CD4-positive, CD25-positive, alpha-beta regulatory T cell (primary cell): ENCODE measurements around the gene SOSTDC1. TPM values are rescaled to one million over a fixed set of nuclear protein-coding genes. Genes with fewer than 3 reads are reported as not detected.

Source experiments
- ATAC-seq, 2 donors: fragments of 150-1000 bp; cut with Tn5 transposase; one replicate each; pipeline ENCODE4 v1.10.0; 2021; ENCODE audit warnings: low read depth in 2 of 2, moderate number of reproducible peaks in 2 of 2, moderate library complexity in 1 of 2
- DNase-seq, 3 donors: peaks; one replicate each; pipeline versions ENCODE4 v3.0.0 to v3.0.0-alpha.2; 2012 to 2022; ENCODE audit warnings: mixed read lengths in 1 of 3
- H3K27ac ChIP-seq: one replicate; pipeline ENCODE4 v1.7.0; 2013; ENCODE audit warnings: mild to moderate bottlenecking, low read length; ENCODE audit not compliant: insufficient read depth, poor library complexity, severe bottlenecking
- H3K27me3 ChIP-seq: one replicate; pipeline ENCODE4 v1.7.0; 2013; ENCODE audit warnings: low read length; ENCODE audit not compliant: control insufficient read depth, insufficient read depth
- H3K36me3 ChIP-seq: one replicate; pipeline ENCODE4 v1.7.0; 2013; ENCODE audit warnings: mild to moderate bottlenecking, low read length, moderate library complexity; ENCODE audit not compliant: control insufficient read depth, insufficient read depth
- H3K4me1 ChIP-seq: 2 replicates; pipeline ENCODE4 v1.7.0; 2013; ENCODE audit warnings: mild to moderate bottlenecking, low read length; ENCODE audit not compliant: insufficient read depth, control insufficient read depth, poor library complexity, severe bottlenecking
- H3K4me3 ChIP-seq: one replicate; pipeline ENCODE4 v1.7.0; 2013; ENCODE audit warnings: low read depth, mild to moderate bottlenecking, low read length, moderate library complexity
- H3K9me3 ChIP-seq, 2 experiments: 1 replicate in 1 of 2; 2 replicates in 1 of 2; pipeline ENCODE4 v1.7.0; 2013; ENCODE audit warnings: low read length in 2 of 2, mild to moderate bottlenecking in 1 of 2, moderate library complexity in 1 of 2; ENCODE audit not compliant: control insufficient read depth in 2 of 2
- H3K27ac Mint-ChIP-seq, 3 donors: one replicate each; pipeline ENCODE4 v1.8.0; 2020 to 2022; ENCODE audit warnings: mild to moderate bottlenecking in 3 of 3, mixed read lengths in 3 of 3, moderate library complexity in 2 of 3
- H3K27me3 Mint-ChIP-seq: one replicate; pipeline ENCODE4 v1.8.0; 2022; ENCODE audit warnings: mild to moderate bottlenecking, mixed read lengths
- H3K36me3 Mint-ChIP-seq: one replicate; pipeline ENCODE4 v1.8.0; 2020; ENCODE audit warnings: mixed read lengths
- H3K4me1 Mint-ChIP-seq, 4 donors: one replicate each; pipeline ENCODE4 v1.8.0; 2020 to 2022; ENCODE audit warnings: mixed read lengths in 4 of 4, mild to moderate bottlenecking in 1 of 4
- H3K4me3 Mint-ChIP-seq, 4 donors: one replicate each; pipeline ENCODE4 v1.8.0; 2020 to 2022; ENCODE audit warnings: mild to moderate bottlenecking in 4 of 4, mixed read lengths in 4 of 4, moderate library complexity in 3 of 4
- H3K9me3 Mint-ChIP-seq, 7 donors: one replicate each; pipeline ENCODE4 v1.8.0; 2020 to 2022; ENCODE audit warnings: mixed read lengths in 7 of 7, mild to moderate bottlenecking in 3 of 7, moderate library complexity in 2 of 7
- polyA plus RNA-seq, 4 donors: library from polyadenylated mRNA; unstranded; fragments of 300-500 nt; fragmentation: Illumina TruSeq; gene quantifications; one replicate each; pipeline ENCODE4 v1.2.3, GENCODE V29; 2021
- total RNA-seq: library from RNA; stranded (reverse); gene quantifications from one replicate; pipeline ENCODE4 v1.2.3, GENCODE V29; 2022

The SOSTDC1 gene
- total and polyA plus RNA-seq, 5 donors from 2014 or later: not detected

DNA sequence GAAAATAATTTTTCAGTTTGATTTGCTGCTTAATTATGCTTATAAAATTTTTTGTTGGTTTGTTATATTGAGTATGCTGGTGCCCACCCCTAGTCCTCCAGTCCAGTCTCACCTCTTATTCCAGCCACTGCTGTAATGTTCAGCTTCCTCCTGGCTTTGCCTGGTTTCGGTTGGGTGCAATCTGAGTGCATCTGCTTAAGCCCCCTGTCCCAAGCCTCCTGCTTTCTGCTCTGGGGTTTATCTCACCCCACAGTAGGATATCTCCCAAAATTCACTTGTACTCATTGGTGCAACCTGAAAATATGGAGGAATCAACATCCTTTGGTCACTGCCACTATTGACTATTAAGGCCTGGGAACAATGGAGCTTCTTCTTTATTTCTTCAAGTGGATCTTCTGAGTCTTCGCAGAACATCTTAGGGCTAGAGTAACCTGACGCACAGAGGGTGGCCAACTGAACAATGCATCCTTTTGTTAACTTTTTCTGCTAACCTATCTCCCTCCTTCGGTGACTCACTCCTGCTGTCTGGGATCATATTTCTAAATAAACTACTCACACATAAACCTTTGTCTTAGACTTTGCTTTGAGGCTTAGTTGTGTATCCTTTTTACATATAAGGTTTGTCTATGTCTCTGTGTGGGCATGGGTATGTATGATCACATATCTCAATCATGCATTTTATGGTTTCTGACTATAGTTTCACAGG, 19.1 kb upstream of the SOSTDC1 start:
- Mint-ChIP-seq H3K36me3 (no peaks in the 10 kb centered on the region), H3K27me3 (no peaks in the 10 kb centered on the region), H3K4me1 (no peaks in the 10 kb centered on the region), H3K4me3 (no peak overlapping the region), H3K27ac (no peak overlapping the region), H3K9me3 (peaks cover 0 to 2% (median 0%) of the 10 kb centered on the region in 7 donors)
- Histone ChIP-seq H3K27me3 (no peaks in the 10 kb centered on the region), H3K36me3 (no peaks in the 10 kb centered on the region), H3K4me3 (no peak overlapping the region), H3K9me3 (no peaks in the 10 kb centered on the region), H3K4me1 (no peaks in the 10 kb centered on the region), H3K27ac (no peak overlapping the region)
- ATAC-seq (no peak), DNase-seq (no peak)

DNA sequence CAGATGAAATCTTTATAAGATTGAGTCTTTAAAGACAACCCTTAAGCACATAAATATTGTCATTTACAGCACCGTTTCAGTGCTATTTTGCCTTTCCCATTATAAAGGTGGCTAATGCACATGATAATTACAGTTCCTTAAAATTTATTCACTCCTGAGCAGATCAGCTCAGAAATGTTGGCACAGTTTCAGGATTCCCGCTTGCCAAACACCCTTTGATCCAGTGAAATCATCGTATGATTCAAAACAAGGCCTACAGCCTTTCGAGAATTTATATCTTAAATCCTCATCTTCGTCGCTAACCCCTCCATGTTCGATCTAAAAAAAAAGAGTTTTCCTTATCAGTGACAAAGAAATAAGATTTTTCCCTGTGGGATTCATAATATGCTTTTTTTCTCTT, 14.1 kb upstream of the SOSTDC1 start:
- H3K4me1 Mint-ChIP-seq: no peaks in the 10 kb centered on the region

DNA sequence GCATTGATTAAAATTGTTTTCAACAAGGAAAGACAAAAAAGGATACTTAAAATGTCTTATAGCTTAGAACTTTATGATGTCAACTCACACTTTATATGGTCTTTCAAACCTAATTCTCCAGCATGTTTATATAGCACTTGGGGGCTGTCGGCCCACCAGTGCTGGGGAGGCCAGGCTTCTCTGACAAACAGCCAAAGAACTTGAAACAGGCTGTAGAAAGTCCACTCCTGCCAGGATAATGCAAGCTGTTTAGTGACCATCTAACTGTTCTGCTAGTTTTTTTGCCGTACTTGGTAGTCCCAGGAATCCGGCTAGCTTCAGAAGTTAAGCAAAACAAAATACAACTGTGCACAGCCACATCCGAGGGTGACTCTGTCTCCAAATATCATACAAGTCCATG, 13.6 kb upstream of the SOSTDC1 start:
- H3K9me3 Mint-ChIP-seq: peaks cover 0 to 2% (median 0%) of the 10 kb centered on the region in 7 donors
- H3K36me3 Mint-ChIP-seq: no peaks in the 10 kb centered on the region
- Histone ChIP-seq H3K27me3 (no peaks in the 10 kb centered on the region), H3K4me3 (no peak overlapping the region), H3K36me3 (no peaks in the 10 kb centered on the region), H3K27ac (no peak overlapping the region), H3K4me1 (no peaks in the 10 kb centered on the region), H3K9me3 (no peaks in the 10 kb centered on the region)
- ATAC-seq: no peak
- DNase-seq: no peak
- H3K27me3 Mint-ChIP-seq: no peaks in the 10 kb centered on the region
- no peak overlapping the region for H3K27ac Mint-ChIP-seq
- no peaks in the 10 kb centered on the region for H3K4me1 Mint-ChIP-seq
- no peak overlapping the region for H3K4me3 Mint-ChIP-seq

More for the DNA sequence above, 14.1 kb upstream of the SOSTDC1 start:
- Mint-ChIP-seq H3K9me3 (peaks cover 0 to 2% (median 0%) of the 10 kb centered on the region in 7 donors), H3K27ac (no peak overlapping the region), H3K4me3 (no peak overlapping the region), H3K27me3 (no peaks in the 10 kb centered on the region), H3K36me3 (no peaks in the 10 kb centered on the region)
- no peak overlapping the region for H3K4me3 ChIP-seq
- H3K4me1 ChIP-seq: no peaks in the 10 kb centered on the region
- DNase-seq (no peak), ATAC-seq (no peak)
- no peaks in the 10 kb centered on the region for H3K9me3 ChIP-seq
- H3K27ac ChIP-seq: no peak overlapping the region
- H3K36me3 ChIP-seq: no peaks in the 10 kb centered on the region
- no peaks in the 10 kb centered on the region for H3K27me3 ChIP-seq

DNA sequence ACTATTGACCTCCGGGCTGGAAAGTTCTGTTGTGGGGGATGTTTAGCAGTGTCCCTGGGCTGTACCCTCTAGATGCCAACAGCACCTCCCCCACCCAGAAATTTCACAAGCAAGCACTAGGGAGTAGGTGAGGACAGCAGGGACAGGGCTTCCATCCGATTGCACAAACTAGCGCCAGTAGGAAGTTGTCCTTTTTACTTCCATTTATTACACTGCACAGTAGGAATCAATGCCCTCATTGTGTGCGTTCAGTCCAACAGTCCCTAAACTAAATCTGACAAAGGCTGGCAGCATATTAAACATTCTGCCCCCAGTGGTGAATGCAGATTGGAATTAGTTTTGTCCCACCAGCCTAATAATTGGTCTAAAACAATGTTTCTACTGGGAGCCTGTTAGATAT, 6.4 kb upstream of the SOSTDC1 start:
- ATAC-seq: no peak
- peaks cover 0 to 4% (median 0%) of the 10 kb centered on the region in 7 donors for H3K9me3 Mint-ChIP-seq
- Histone ChIP-seq H3K27me3 (no peaks in the 10 kb centered on the region), H3K27ac (no peak overlapping the region), H3K4me1 (no peaks in the 10 kb centered on the region), H3K4me3 (no peak overlapping the region), H3K9me3 (no peaks in the 10 kb centered on the region), H3K36me3 (no peaks in the 10 kb centered on the region)
- no peak overlapping the region for H3K4me3 Mint-ChIP-seq
- H3K27ac Mint-ChIP-seq: no peak overlapping the region
- H3K27me3 Mint-ChIP-seq: no peaks in the 10 kb centered on the region
- no peak for DNase-seq
- H3K4me1 Mint-ChIP-seq: no peaks in the 10 kb centered on the region
- no peaks in the 10 kb centered on the region for H3K36me3 Mint-ChIP-seq

DNA sequence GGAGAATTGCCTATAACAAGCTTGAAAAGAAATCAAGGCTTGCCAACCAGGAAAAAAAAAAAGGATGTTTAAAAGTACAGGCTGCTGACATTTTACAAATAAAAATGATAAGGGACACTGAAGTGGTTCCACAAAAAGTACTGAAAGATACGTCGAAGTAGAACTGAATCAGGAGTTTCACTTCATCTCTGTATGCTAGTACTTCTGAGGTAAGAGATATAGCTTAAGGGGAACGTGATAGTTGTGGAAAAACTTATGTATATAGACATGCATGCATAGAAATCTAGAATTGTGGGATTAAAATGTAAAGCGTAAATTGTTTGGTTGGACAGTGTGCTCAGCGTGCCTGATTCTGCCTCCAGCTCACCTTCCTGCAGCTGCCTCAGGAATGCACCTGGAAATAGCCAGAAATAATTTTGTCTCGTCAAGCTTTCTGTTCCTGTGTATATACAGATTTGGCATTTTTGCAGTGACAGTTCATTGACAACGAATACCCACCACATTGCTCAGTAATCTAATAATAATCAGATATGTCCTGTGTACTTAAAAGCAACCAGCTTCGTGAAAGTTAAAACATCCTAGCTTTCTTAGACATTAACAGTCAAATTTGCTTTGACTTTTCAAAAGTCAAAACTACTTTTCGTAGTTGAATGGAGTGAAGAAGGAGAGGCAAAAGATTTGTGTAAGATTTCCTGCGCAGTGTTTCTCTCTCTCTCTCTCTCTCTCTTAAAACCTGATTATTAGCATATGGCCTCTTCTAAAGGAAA, 1.4 kb downstream of the SOSTDC1 start:
- Mint-ChIP-seq H3K27me3 (no peaks in the 10 kb centered on the region), H3K36me3 (no peaks in the 10 kb centered on the region), H3K9me3 (peaks cover 0 to 3% (median 0%) of the 10 kb centered on the region in 7 donors), H3K4me3 (no peak overlapping the region), H3K4me1 (peaks cover 0 to 2% (median under 1%) of the 10 kb centered on the region in 4 donors), H3K27ac (no peak overlapping the region)
- no peak overlapping the region for H3K27ac ChIP-seq
- ATAC-seq (no peak), DNase-seq (no peak)
- no peaks in the 10 kb centered on the region for H3K4me1 ChIP-seq
- H3K4me3 ChIP-seq: no peak overlapping the region
- H3K36me3 ChIP-seq: no peaks in the 10 kb centered on the region
- no peaks in the 10 kb centered on the region for H3K9me3 ChIP-seq
- H3K27me3 ChIP-seq: no peaks in the 10 kb centered on the region

DNA sequence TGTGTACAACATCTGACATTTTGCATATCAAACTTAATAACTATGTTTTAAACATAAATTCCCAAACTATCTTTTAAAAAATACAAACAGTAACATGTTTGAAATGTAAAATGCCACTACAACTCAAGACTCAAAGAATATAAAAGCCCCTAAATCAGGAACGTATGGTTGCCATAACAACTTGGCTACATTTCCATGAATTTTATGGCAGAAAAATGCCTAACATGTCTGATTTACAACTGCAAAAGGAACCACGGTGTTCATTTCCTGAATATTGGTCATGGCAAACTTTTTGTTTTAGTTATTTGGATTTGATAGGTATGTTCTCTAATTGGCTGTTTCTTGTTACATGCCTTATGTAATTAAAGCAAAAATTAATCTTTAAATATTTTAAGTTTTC, 2.0 kb downstream of the SOSTDC1 start:
- Mint-ChIP-seq H3K4me1 (peaks cover 0 to 2% (median under 1%) of the 10 kb centered on the region in 4 donors), H3K9me3 (peaks cover 0 to 2% (median 0%) of the 10 kb centered on the region in 7 donors), H3K4me3 (no peak overlapping the region), H3K36me3 (no peaks in the 10 kb centered on the region), H3K27me3 (no peaks in the 10 kb centered on the region), H3K27ac (no peak overlapping the region)
- Histone ChIP-seq H3K27me3 (no peaks in the 10 kb centered on the region), H3K4me3 (no peak overlapping the region), H3K4me1 (no peaks in the 10 kb centered on the region), H3K9me3 (no peaks in the 10 kb centered on the region), H3K36me3 (no peaks in the 10 kb centered on the region), H3K27ac (no peak overlapping the region)
- ATAC-seq: no peak
- DNase-seq: no peak

DNA sequence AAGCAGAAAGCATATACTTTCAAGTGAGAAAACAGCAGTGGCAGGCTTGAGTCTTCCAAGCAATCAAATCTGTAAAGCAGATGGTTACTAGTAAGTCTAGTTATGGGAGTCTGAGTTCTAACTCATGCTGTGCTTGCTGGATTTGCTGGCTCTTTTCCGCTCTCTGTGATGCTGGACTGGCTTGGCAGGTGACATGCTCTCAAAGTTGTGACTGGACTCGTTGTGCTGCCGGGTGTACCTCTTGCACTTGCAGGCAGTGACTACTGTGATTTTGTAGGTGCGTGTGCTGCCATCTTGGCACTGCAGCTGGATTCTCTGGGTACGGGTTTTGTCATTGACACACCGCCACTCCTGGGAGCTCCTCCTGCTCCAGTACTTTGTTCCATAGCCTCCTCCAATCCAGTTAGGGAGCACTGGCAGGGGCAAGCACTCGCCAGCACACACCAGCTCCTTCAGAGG, 3.1 kb downstream of the SOSTDC1 start:
- no peak overlapping the region for H3K4me3 ChIP-seq
- H3K36me3 ChIP-seq: no peaks in the 10 kb centered on the region
- Mint-ChIP-seq H3K9me3 (peaks cover 0 to 2% (median 0%) of the 10 kb centered on the region in 7 donors), H3K27ac (no peak overlapping the region), H3K27me3 (no peaks in the 10 kb centered on the region), H3K36me3 (no peaks in the 10 kb centered on the region), H3K4me1 (peaks cover 0 to 2% (median under 1%) of the 10 kb centered on the region in 4 donors), H3K4me3 (no peak overlapping the region)
- ATAC-seq (no peak), DNase-seq (no peak)
- H3K9me3 ChIP-seq: no peaks in the 10 kb centered on the region
- no peaks in the 10 kb centered on the region for H3K4me1 ChIP-seq
- H3K27ac ChIP-seq: no peak overlapping the region
- no peaks in the 10 kb centered on the region for H3K27me3 ChIP-seq
